PFSK-1 (cell line): ENCODE data around the gene TRMT61A.

Source experiments
- POLR2AphosphoS5 ChIP-seq: IDR thresholded peaks from 2 replicates; pipeline ENCODE4 v1.6.1; 2012; ENCODE audit warnings: low read depth, mild to moderate bottlenecking, control low read depth, low read length, moderate library complexity
- REST ChIP-seq, 2 experiments: IDR thresholded peaks; 2 replicates each; pipeline versions ENCODE4 v1.6.1 to v1.8.0; 2011 to 2012; ENCODE audit warnings: low read depth in 2 of 2, low read length in 2 of 2, control low read depth in 1 of 2, inconsistent platforms in 1 of 2, mild to moderate bottlenecking in 1 of 2, moderate library complexity in 1 of 2; ENCODE audit not compliant: insufficient read depth in 1 of 2
- SIN3A ChIP-seq: IDR thresholded peaks from 2 replicates; pipeline ENCODE4 v1.6.1; 2012; ENCODE audit warnings: mild to moderate bottlenecking, low read length, moderate library complexity, borderline replicate concordance; ENCODE audit not compliant: insufficient read depth
- TAF1 ChIP-seq: IDR thresholded peaks from 2 replicates; pipeline ENCODE4 v1.6.1; 2012; ENCODE audit warnings: low read length, control low read depth, borderline replicate concordance; ENCODE audit not compliant: insufficient read depth

- no peak for TF ChIP-seq REST (IDR thresholded peaks at IDR 0.05; ENCODE audit: insufficient read depth in 1 of 2, low read depth in 2 of 2, low read length in 2 of 2)
- no peak for TF ChIP-seq POLR2AphosphoS5
- TF ChIP-seq TAF1: no peak
- TF ChIP-seq SIN3A: no peak
Observed at GRCh38 chr14:103517174-103517566, 11.8 kb upstream of the TRMT61A start.
